ENCODE data around the gene JCAD. TPM values are rescaled to one million over a fixed set of nuclear protein-coding genes. Genes with fewer than 3 reads are reported as not detected.
"Not testable (repeated sequence)": the region's sequence is repeated elsewhere in the genome, so short reads cannot be mapped to it uniquely, and the experiment has no call there.

Gene JCAD
- total RNA-seq, 1 experiment from 2014 or later = 40.7 TPM

DNA sequence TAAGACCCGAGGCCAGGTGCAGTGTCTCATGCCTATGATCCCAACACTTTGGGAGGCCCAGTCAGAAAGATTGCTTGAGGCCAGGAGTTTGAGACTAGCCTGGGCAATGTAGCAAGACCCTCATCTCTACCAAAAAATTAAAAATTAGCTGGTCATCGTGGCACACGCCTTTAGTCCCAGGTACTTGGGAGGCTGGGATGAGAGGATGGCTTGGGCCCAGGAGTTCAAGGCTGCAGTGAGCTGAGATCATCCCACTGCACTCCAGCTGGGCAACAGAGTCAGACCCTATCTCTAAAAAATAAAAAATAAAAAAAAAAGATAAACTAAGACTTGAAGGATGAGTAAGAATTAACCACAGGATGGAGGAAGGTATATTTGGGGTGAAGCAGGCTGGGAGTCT, 77.9 kb downstream of the JCAD start:
- TF ChIP-seq, protein P1, sequence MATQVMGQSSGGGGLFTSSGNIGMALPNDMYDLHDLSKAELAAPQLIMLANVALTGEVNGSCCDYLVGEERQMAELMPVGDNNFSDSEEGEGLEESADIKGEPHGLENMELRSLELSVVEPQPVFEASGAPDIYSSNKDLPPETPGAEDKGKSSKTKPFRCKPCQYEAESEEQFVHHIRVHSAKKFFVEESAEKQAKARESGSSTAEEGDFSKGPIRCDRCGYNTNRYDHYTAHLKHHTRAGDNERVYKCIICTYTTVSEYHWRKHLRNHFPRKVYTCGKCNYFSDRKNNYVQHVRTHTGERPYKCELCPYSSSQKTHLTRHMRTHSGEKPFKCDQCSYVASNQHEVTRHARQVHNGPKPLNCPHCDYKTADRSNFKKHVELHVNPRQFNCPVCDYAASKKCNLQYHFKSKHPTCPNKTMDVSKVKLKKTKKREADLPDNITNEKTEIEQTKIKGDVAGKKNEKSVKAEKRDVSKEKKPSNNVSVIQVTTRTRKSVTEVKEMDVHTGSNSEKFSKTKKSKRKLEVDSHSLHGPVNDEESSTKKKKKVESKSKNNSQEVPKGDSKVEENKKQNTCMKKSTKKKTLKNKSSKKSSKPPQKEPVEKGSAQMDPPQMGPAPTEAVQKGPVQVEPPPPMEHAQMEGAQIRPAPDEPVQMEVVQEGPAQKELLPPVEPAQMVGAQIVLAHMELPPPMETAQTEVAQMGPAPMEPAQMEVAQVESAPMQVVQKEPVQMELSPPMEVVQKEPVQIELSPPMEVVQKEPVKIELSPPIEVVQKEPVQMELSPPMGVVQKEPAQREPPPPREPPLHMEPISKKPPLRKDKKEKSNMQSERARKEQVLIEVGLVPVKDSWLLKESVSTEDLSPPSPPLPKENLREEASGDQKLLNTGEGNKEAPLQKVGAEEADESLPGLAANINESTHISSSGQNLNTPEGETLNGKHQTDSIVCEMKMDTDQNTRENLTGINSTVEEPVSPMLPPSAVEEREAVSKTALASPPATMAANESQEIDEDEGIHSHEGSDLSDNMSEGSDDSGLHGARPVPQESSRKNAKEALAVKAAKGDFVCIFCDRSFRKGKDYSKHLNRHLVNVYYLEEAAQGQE (IDR thresholded peaks at IDR 0.05; ENCODE audit: insufficient read depth in 1 of 2, low read depth in 2 of 2, low read length in 1 of 2) = no peak
- no peak for TF ChIP-seq POLR2AphosphoS5 (IDR thresholded peaks at IDR 0.05; ENCODE audit: low read depth, low read length)
- TF ChIP-seq TCF7L2 (IDR thresholded peaks at IDR 0.05; ENCODE audit: low read depth, low read length) = no peak
- TF ChIP-seq, protein P2, sequence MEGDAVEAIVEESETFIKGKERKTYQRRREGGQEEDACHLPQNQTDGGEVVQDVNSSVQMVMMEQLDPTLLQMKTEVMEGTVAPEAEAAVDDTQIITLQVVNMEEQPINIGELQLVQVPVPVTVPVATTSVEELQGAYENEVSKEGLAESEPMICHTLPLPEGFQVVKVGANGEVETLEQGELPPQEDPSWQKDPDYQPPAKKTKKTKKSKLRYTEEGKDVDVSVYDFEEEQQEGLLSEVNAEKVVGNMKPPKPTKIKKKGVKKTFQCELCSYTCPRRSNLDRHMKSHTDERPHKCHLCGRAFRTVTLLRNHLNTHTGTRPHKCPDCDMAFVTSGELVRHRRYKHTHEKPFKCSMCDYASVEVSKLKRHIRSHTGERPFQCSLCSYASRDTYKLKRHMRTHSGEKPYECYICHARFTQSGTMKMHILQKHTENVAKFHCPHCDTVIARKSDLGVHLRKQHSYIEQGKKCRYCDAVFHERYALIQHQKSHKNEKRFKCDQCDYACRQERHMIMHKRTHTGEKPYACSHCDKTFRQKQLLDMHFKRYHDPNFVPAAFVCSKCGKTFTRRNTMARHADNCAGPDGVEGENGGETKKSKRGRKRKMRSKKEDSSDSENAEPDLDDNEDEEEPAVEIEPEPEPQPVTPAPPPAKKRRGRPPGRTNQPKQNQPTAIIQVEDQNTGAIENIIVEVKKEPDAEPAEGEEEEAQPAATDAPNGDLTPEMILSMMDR (IDR thresholded peaks at IDR 0.05) = no peak
- CTCF ChIA-PET = no interaction called here
- Histone ChIP-seq H3K9me3 (ENCODE audit: control insufficient read depth, insufficient read depth, low read depth, low read length) (no peaks in the 10 kb centered on the region), H3K27ac (ENCODE audit: low read length) (no peak overlapping the region), H3K4me1 (ENCODE audit: control insufficient read depth, insufficient read depth, low read length) (no peaks in the 10 kb centered on the region), H3K4me3 (ENCODE audit: low read depth in 2 of 2, low read length in 2 of 2) (no peak overlapping the region), H3K27me3 (ENCODE audit: control insufficient read depth, insufficient read depth, low read length) (no peaks in the 10 kb centered on the region), H3K36me3 (ENCODE audit: control insufficient read depth, insufficient read depth, low read length) (no peaks in the 10 kb centered on the region)
- intact Hi-C loops (cut with micrococcal nuclease; ENCODE audit: unreplicated experiment) = no loop called here
- in situ Hi-C loops (cut with HindIII; ENCODE audit: low pct_unique_long_range_greater_than_20kb, low sequenced_read_pairs) = no loop called here
- POLR2A ChIA-PET = no interaction called here
- DNase-seq (ENCODE audit: low read depth, low spot score) (no peak), ATAC-seq (no peak)
- BruUV-seq (replicated peaks) = no TSS peak

DNA sequence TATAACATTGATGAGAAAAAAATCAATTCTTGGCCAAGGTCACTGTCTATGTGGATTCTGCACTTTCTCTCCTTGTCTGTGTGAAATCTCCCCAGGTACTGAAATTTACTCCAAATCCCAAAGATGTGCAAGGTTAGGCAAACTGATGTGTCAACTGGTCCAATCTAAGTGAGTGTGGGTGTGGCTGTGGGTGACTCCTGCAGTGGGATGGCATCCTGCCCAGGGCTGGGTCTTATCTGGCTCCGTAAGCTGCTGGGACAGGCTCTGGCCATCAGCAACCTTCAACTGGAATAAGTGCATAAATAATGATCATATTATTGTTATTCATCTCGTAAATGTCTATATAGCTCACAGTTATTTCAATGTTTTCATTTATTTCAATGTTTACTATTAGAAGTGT, 79.3 kb downstream of the JCAD start:
- DNase-seq (ENCODE audit: low read depth, low spot score) = no peak
- intact Hi-C loops (cut with micrococcal nuclease; ENCODE audit: unreplicated experiment) = no loop called here
- no peak for TF ChIP-seq SIN3A (IDR thresholded peaks at IDR 0.05; ENCODE audit: borderline replicate concordance, insufficient read depth, low read depth, low read length)
- TF ChIP-seq, protein P2 (IDR thresholded peaks at IDR 0.05) = no peak
- BruUV-seq (replicated peaks) = no TSS peak
- Histone ChIP-seq H3K36me3 (ENCODE audit: control insufficient read depth, insufficient read depth, low read length) (no peaks in the 10 kb centered on the region), H3K9me3 (ENCODE audit: control insufficient read depth, insufficient read depth, low read depth, low read length) (no peaks in the 10 kb centered on the region), H3K4me1 (ENCODE audit: control insufficient read depth, insufficient read depth, low read length) (no peaks in the 10 kb centered on the region), H3K27ac (ENCODE audit: low read length) (no peak overlapping the region), H3K4me3 (ENCODE audit: low read depth in 2 of 2, low read length in 2 of 2) (no peak overlapping the region), H3K27me3 (ENCODE audit: control insufficient read depth, insufficient read depth, low read length) (no peaks in the 10 kb centered on the region)
- no peak for ATAC-seq
- POLR2A ChIA-PET = no interaction called here
- CTCF ChIA-PET = no interaction called here
- in situ Hi-C loops (cut with HindIII; ENCODE audit: low pct_unique_long_range_greater_than_20kb, low sequenced_read_pairs) = no loop called here

DNA sequence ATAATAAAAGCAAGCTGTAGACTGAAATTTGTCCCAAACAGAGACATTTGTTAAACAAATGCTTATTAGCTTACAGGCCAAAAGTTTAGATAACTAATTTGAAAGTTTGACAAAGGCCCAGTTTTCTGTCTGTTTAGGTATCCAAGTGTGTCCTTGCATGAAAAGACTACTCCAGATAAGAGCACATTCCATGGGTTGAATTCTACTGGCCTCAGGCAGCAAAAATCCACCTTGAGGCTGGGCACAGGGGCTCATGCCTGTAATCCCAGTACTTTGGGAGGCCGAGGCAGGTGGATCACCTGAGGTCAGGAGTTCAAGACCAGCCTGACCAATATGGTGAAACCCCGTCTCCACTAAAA, 80.0 kb downstream of the JCAD start:
- intact Hi-C loops (cut with micrococcal nuclease; ENCODE audit: unreplicated experiment); in situ Hi-C loops (cut with HindIII; ENCODE audit: low pct_unique_long_range_greater_than_20kb, low sequenced_read_pairs); H3K27me3 ChIP-seq (ENCODE audit: control insufficient read depth, insufficient read depth, low read length); H3K27ac ChIP-seq (ENCODE audit: low read length); POLR2A ChIA-PET; H3K36me3 ChIP-seq (ENCODE audit: control insufficient read depth, insufficient read depth, low read length); H3K4me1 ChIP-seq (ENCODE audit: control insufficient read depth, insufficient read depth, low read length); CTCF ChIA-PET; H3K4me3 ChIP-seq (ENCODE audit: low read depth in 2 of 2, low read length in 2 of 2); H3K9me3 ChIP-seq (ENCODE audit: control insufficient read depth, insufficient read depth, low read depth, low read length); BruUV-seq (replicated peaks); DNase-seq (ENCODE audit: low read depth, low spot score); ATAC-seq: not testable (repeated sequence)

Measured in Panc1 (cell line).